ENCODE results near the gene FKBP14. TPM values are rescaled to one million over a fixed set of nuclear protein-coding genes. Genes with fewer than 3 reads are reported as not detected.

Gene FKBP14
- total and polyA plus RNA-seq, 9 of the 15 experiments (the other 6 are each of a cell fraction or from before 2014, with no cell fraction given) = 5.3 to 27.9 (median 14.3) TPM

- POLR2A ChIA-PET = no interaction called here
- H3K36me3 ChIP-seq (ENCODE audit: control insufficient read depth, insufficient read depth, low read length) = no peaks in the 10 kb centered on the region
- H3K4me3 ChIP-seq = no peak overlapping the region
- H3K9me1 ChIP-seq (ENCODE audit: control insufficient read depth, insufficient read depth, low read length) = no peaks in the 10 kb centered on the region
- FAIRE-seq = no peak
- H2AFZ ChIP-seq (ENCODE audit: low read depth, low read length) = no peak overlapping the region
- BruUV-seq (replicated peaks) = no TSS peak
- H3K9me3 ChIP-seq (replicated peaks; ENCODE audit: control insufficient read depth, insufficient read depth, low read depth, low read length) = peaks cover 5% of the 10 kb centered on the region
- no peaks in the 10 kb centered on the region for H4K20me1 ChIP-seq (replicated peaks; ENCODE audit: control insufficient read depth, insufficient read depth, low read length)
- no peak for DNase-seq (ENCODE audit: extremely low read depth in 1 of 4, low spot score in 3 of 4)
- no peak overlapping the region for H3K9ac ChIP-seq (ENCODE audit: insufficient read depth in 1 of 2, low read depth in 2 of 2, low read length in 2 of 2)
- CTCF ChIA-PET (ENCODE audit: low intra/inter-chr PET ratio) = no interaction called here
- H3K4me1 ChIP-seq (replicated peaks in 1 of 2; ENCODE audit: control insufficient read depth in 2 of 2, insufficient read depth in 2 of 2, low read length in 2 of 2) = no peaks in the 10 kb centered on the region
- H3K27me3 ChIP-seq (ENCODE audit: control insufficient read depth in 2 of 2, insufficient read depth in 2 of 2, low read length in 2 of 2) = peaks cover 2 to 8% of the 10 kb centered on the region in 2 experiments; a peak in 2 of 5 replicates
- no peak for ATAC-seq
- TF ChIP-seq ZZZ3 (IDR thresholded peaks at IDR 0.05) = no peak
- TF ChIP-seq ZNF57 (CRISPR knock-in tag; IDR thresholded peaks at IDR 0.05) = no peak
- TF ChIP-seq LCOR (CRISPR knock-in tag; IDR thresholded peaks at IDR 0.05) = no peak
- no peak for TF ChIP-seq EWSR1 (IDR thresholded peaks at IDR 0.05; ENCODE audit: borderline replicate concordance, low read depth, partially characterized antibody)
- intact Hi-C loops (cut with micrococcal nuclease) = no loop called here
- no peak overlapping the region for H3K4me2 ChIP-seq (ENCODE audit: insufficient read depth, low read length)
- in situ Hi-C loops (cut with MboI) = no loop called here
- H3K27ac ChIP-seq (ENCODE audit: extremely low read depth, low read depth, low read length) = no peak overlapping the region
- no peaks in the 10 kb centered on the region for H3K79me2 ChIP-seq (ENCODE audit: control insufficient read depth, insufficient read depth, low read length)
These were observed 30.9 kb downstream of the FKBP14 start for GRCh38 chr7:29995652-29996051.

DNA sequence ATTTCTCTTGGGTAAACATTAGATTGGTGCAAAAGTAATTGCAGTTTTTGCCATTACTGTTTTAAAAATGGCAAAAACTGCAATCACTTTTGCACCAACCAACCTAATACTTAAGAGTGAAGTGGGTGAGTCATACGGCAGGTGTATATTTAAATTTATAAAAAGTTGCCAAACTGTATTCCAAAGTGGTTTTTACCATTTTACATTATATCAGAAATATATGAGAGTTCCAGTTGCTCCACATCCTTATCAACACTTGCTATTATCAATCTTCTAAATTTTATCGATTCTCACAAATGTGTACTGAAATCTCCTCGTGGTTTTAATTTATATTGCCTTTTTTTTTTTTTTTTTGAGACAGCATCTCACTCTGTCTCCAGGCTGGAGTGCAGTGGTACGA, 33.4 kb downstream of the FKBP14 start:
- no peaks in the 10 kb centered on the region for H3K36me3 ChIP-seq (ENCODE audit: control insufficient read depth, insufficient read depth, low read length)
- no peak overlapping the region for H3K4me2 ChIP-seq (ENCODE audit: insufficient read depth, low read length)
- no peak overlapping the region for H2AFZ ChIP-seq (ENCODE audit: low read depth, low read length)
- no peaks in the 10 kb centered on the region for H3K79me2 ChIP-seq (ENCODE audit: control insufficient read depth, insufficient read depth, low read length)
- peaks cover 2 to 8% of the 10 kb centered on the region in 2 experiments; a peak in 2 of 5 replicates for H3K27me3 ChIP-seq (ENCODE audit: control insufficient read depth in 2 of 2, insufficient read depth in 2 of 2, low read length in 2 of 2)
- intact Hi-C loops (cut with micrococcal nuclease) = no loop called here
- H3K27ac ChIP-seq (ENCODE audit: extremely low read depth, low read depth, low read length) = no peak overlapping the region
- CTCF ChIA-PET (ENCODE audit: low intra/inter-chr PET ratio) = no interaction called here
- FAIRE-seq (no peak), ATAC-seq (no peak), DNase-seq (ENCODE audit: extremely low read depth in 1 of 4, low spot score in 3 of 4) (no peak)
- POLR2A ChIA-PET = no interaction called here
- in situ Hi-C loops (cut with MboI) = no loop called here
- no peak overlapping the region for H3K4me3 ChIP-seq
- no TSS peak for BruUV-seq (replicated peaks)
- H4K20me1 ChIP-seq (replicated peaks; ENCODE audit: control insufficient read depth, insufficient read depth, low read length) = no peaks in the 10 kb centered on the region
- peaks cover 5% of the 10 kb centered on the region for H3K9me3 ChIP-seq (replicated peaks; ENCODE audit: control insufficient read depth, insufficient read depth, low read depth, low read length)
- H3K9me1 ChIP-seq (ENCODE audit: control insufficient read depth, insufficient read depth, low read length) = no peaks in the 10 kb centered on the region
- peaks cover 0 to 6% of the 10 kb centered on the region in 2 experiments; a peak in 2 of 5 replicates for H3K4me1 ChIP-seq (replicated peaks in 1 of 2; ENCODE audit: control insufficient read depth in 2 of 2, insufficient read depth in 2 of 2, low read length in 2 of 2)
- no peak overlapping the region for H3K9ac ChIP-seq (ENCODE audit: insufficient read depth in 1 of 2, low read depth in 2 of 2, low read length in 2 of 2)
- WGBS (ENCODE audit: insufficient coverage, low coverage, missing lambda C conversion rate) = 20% methylated on average over 4 of the region's 4 CpGs
- TF ChIP-seq MGA (IDR thresholded peaks at IDR 0.05) (no peak), CBFA2T2 (conservative IDR thresholded peaks at IDR 0.05) (no peak)
